Hematopoietic multipotent progenitor cell treated with erythropoietin and hydrocortisone succinate and interleukin-3 and kit ligand, for 4 days (in vitro differentiated cells): ENCODE data around the gene PLS3.

Experiments
- DNase-seq: peaks from one replicate; pipeline ENCODE4 v3.0.0-alpha.2; 2015

PLS3 gene

DNA sequence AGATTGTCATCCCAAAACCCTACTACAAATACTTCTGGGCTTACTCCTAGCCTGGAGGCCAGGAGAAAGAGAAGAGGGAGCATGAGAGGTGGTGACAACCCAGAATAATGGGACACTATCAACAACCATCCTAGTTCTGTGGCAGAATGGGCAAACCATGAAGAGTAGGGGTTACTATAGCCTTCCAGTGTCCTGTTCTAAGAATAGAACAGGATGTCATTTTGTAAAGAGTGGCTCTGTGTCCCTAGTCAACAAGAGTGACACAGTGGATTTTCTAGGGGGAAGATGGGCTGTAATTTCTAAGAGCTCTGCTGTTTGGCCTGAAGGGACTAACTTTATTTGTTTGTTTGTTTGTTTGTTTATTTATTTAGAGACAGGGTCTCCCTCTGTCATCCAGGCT lies 136.0 kb downstream of the PLS3 start:
- no peak for DNase-seq

DNA sequence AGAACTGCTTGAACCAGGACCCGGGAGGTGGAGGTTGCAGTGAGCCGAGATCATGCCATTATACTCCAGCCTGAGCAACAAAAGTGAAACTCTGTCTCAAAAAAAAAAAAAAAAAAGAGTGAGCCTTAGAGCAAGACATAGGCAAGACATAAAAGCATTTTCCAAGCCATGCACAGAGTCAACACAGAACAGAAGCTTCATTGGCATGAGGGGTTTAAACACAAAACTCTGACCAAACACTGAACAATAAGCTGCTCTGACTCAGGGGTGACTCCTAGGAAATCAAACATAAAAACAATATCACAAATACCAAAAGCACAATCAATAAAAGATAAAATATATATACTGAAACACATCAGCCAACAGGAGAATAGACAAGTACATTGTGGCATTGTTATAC lies 136.8 kb downstream of the PLS3 start:
- DNase-seq: no peak
